ENCODE measurements around the gene MYH7B. TPM values are rescaled to one million over a fixed set of nuclear protein-coding genes. Genes with fewer than 3 reads are reported as not detected.

The MYH7B gene
- total and polyA plus RNA-seq, 2 experiments from 2014 or later, result 0.10 to 1.1 TPM

- peaks cover 27% of the 10 kb centered on the region for H3K36me3 Mint-ChIP-seq (ENCODE audit: low read depth)
- no peak for DNase-seq (ENCODE audit: low spot score)
- no peak overlapping the region for H3K4me3 ChIP-seq
- ATAC-seq, result no peak
- H3K27me3 ChIP-seq (ENCODE audit: insufficient read depth), result no peaks in the 10 kb centered on the region
- TF ChIP-seq ZNF331 (CRISPR knock-in tag; IDR thresholded peaks at IDR 0.05; ENCODE audit: low read depth) (no peak), CREB1 (CRISPR knock-in tag; IDR thresholded peaks at IDR 0.05; ENCODE audit: low read depth) (no peak), EZH2 (IDR thresholded peaks at IDR 0.05; ENCODE audit: low read depth, unreplicated experiment) (no peak), ETS1 (IDR thresholded peaks at IDR 0.05) (no peak), NANOG (IDR thresholded peaks at IDR 0.05; ENCODE audit: borderline replicate concordance) (no peak), EZH2phosphoT487 (IDR thresholded peaks at IDR 0.05; ENCODE audit: unreplicated experiment) (no peak)
- TF ChIP-seq, protein P1, sequence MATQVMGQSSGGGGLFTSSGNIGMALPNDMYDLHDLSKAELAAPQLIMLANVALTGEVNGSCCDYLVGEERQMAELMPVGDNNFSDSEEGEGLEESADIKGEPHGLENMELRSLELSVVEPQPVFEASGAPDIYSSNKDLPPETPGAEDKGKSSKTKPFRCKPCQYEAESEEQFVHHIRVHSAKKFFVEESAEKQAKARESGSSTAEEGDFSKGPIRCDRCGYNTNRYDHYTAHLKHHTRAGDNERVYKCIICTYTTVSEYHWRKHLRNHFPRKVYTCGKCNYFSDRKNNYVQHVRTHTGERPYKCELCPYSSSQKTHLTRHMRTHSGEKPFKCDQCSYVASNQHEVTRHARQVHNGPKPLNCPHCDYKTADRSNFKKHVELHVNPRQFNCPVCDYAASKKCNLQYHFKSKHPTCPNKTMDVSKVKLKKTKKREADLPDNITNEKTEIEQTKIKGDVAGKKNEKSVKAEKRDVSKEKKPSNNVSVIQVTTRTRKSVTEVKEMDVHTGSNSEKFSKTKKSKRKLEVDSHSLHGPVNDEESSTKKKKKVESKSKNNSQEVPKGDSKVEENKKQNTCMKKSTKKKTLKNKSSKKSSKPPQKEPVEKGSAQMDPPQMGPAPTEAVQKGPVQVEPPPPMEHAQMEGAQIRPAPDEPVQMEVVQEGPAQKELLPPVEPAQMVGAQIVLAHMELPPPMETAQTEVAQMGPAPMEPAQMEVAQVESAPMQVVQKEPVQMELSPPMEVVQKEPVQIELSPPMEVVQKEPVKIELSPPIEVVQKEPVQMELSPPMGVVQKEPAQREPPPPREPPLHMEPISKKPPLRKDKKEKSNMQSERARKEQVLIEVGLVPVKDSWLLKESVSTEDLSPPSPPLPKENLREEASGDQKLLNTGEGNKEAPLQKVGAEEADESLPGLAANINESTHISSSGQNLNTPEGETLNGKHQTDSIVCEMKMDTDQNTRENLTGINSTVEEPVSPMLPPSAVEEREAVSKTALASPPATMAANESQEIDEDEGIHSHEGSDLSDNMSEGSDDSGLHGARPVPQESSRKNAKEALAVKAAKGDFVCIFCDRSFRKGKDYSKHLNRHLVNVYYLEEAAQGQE (IDR thresholded peaks at IDR 0.05; ENCODE audit: unreplicated experiment), result no peak
- no peak overlapping the region for H3K4me2 ChIP-seq
- peaks cover 7% of the 10 kb centered on the region; the same call in 1 of the 2 replicates for H3K36me3 ChIP-seq (ENCODE audit: insufficient read depth)
- H3K4me3 Mint-ChIP-seq, result no peak overlapping the region
- H4K20me1 ChIP-seq (replicated peaks; ENCODE audit: insufficient read depth), result peaks cover 4% of the 10 kb centered on the region; the same call in 1 of the 2 replicates
- H3K27ac ChIP-seq (ENCODE audit: low read depth), result no peak overlapping the region
- no peaks in the 10 kb centered on the region for H3K79me2 ChIP-seq (replicated peaks; ENCODE audit: insufficient read depth)
- no peaks in the 10 kb centered on the region for H3K9me3 Mint-ChIP-seq
- no peak overlapping the region for H3K27ac Mint-ChIP-seq
- no peak overlapping the region for H2AFZ ChIP-seq
- no peaks in the 10 kb centered on the region for H3K9me2 ChIP-seq (ENCODE audit: insufficient read depth)
- H3F3A ChIP-seq (replicated peaks; ENCODE audit: low read depth), result no peaks in the 10 kb centered on the region
- H3K27me3 Mint-ChIP-seq (ENCODE audit: insufficient read depth, low read depth, poor library complexity), result no peaks in the 10 kb centered on the region
- H3K4me1 Mint-ChIP-seq, result no peaks in the 10 kb centered on the region
- no peaks in the 10 kb centered on the region for H3K4me1 ChIP-seq (ENCODE audit: insufficient read depth)
Measured at GRCh38 chr20:34940081-34940481, 15.6 kb upstream of the MYH7B start.

DNA sequence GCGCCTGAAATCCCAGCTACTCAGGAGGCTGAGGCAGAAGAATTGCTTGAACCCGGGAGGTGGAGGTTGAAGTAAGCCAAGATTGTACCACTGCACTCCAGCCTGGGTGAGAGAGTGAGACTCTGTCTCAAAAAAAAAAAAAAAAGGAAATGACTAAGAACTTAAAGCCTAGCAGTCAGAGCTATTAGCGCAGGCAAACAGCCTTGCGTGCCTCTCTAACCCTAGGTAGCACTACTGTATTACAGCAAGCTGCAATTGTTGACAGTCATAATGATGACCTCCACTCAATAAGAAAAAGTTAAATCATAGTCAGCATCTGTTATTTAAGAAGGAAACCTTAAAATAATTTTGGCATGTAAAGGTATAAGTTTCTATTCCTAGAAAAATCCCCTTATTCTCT lies 14.4 kb upstream of the MYH7B start:
- Histone ChIP-seq H3K36me3 (ENCODE audit: insufficient read depth) (peaks cover 7% of the 10 kb centered on the region; the same call in 1 of the 2 replicates), H3K27ac (ENCODE audit: low read depth) (no peak overlapping the region), H3F3A (replicated peaks; ENCODE audit: low read depth) (no peaks in the 10 kb centered on the region), H2AFZ (no peak overlapping the region), H3K79me2 (replicated peaks; ENCODE audit: insufficient read depth) (no peaks in the 10 kb centered on the region), H3K4me3 (no peak overlapping the region), H3K4me1 (ENCODE audit: insufficient read depth) (no peaks in the 10 kb centered on the region), H4K20me1 (replicated peaks; ENCODE audit: insufficient read depth) (0 out of 2 replicates have a peak, but pooled peaks cover 4% of the 10 kb centered on the region), H3K27me3 (ENCODE audit: insufficient read depth) (no peaks in the 10 kb centered on the region), H3K9me2 (ENCODE audit: insufficient read depth) (no peaks in the 10 kb centered on the region), H3K4me2 (no peak overlapping the region)
- Mint-ChIP-seq H3K36me3 (ENCODE audit: low read depth) (peaks cover 33% of the 10 kb centered on the region), H3K4me1 (no peaks in the 10 kb centered on the region), H3K9me3 (no peaks in the 10 kb centered on the region), H3K4me3 (no peak overlapping the region), H3K27ac (no peak overlapping the region), H3K27me3 (ENCODE audit: insufficient read depth, low read depth, poor library complexity) (no peaks in the 10 kb centered on the region)
- ATAC-seq (no peak), DNase-seq (ENCODE audit: low spot score) (no peak)
- TF ChIP-seq ETS1 (IDR thresholded peaks at IDR 0.05) (no peak), CREB1 (CRISPR knock-in tag; IDR thresholded peaks at IDR 0.05; ENCODE audit: low read depth) (no peak)
- TF ChIP-seq, protein P1 (IDR thresholded peaks at IDR 0.05; ENCODE audit: unreplicated experiment), result no peak

Data from GM23338 (cell line).